Bronchial epithelial cell (primary cell): ENCODE data around the gene NLRC5. TPM values are rescaled to one million over a fixed set of nuclear protein-coding genes. Genes with fewer than 3 reads are reported as not detected.
"Not testable (repeated sequence)": the region's sequence is repeated elsewhere in the genome, so short reads cannot be mapped to it uniquely, and the experiment has no call there.

Source experiments
- DNase-seq: peaks from one replicate; pipeline ENCODE4 v3.0.0-alpha.2; 2010; ENCODE audit warnings: low read depth
- FAIRE-seq: peaks from 2 replicates; lab custom pipeline; 2011; peaks lifted over from hg19 to GRCh38; lab: Jason Lieb, UNC
- H3K27me3 ChIP-seq: 2 replicates; pipeline ENCODE4 v1.5.1; 2011; ENCODE audit warnings: low read length; ENCODE audit not compliant: control insufficient read depth, insufficient read depth
- H3K36me3 ChIP-seq: 2 replicates; pipeline ENCODE4 v1.5.1; 2011; ENCODE audit warnings: low read length; ENCODE audit not compliant: control insufficient read depth, insufficient read depth
- H3K4me3 ChIP-seq: 2 replicates; pipeline ENCODE4 v1.5.1; 2011; ENCODE audit warnings: mild to moderate bottlenecking, low read depth, low read length, control low read depth
- CTCF ChIP-seq: IDR thresholded peaks from 2 replicates; pipeline ENCODE4 v1.5.1; 2011; ENCODE audit warnings: mild to moderate bottlenecking, moderate library complexity, low read length, control low read depth, inconsistent platforms; ENCODE audit not compliant: insufficient read depth, severe bottlenecking
- total RNA-seq: library from RNA; depleted of rRNA; stranded (reverse); fragments of >200 nt; gene quantifications from 2 replicates; pipeline ENCODE4 v1.2.1, GENCODE V29; 2014

NLRC5 gene
- total RNA-seq, 1 donor from 2014 or later: 2.1 TPM

- Histone ChIP-seq H3K4me3 (no peak overlapping the region), H3K36me3 (no peaks in the 10 kb centered on the region), H3K27me3 (peaks cover 6% of the 10 kb centered on the region)
- FAIRE-seq (no peak), DNase-seq (no peak)
- no peak for TF ChIP-seq CTCF
Measured at GRCh38 chr16:56970934-56971767, 18.2 kb upstream of the NLRC5 start.

GRCh38 chr16:56971768-56972043 is 17.7 kb upstream of the NLRC5 start:
- no peak for TF ChIP-seq CTCF
- no peak overlapping the region for H3K4me3 ChIP-seq
- DNase-seq (no peak), FAIRE-seq (no peak)
- H3K36me3 ChIP-seq: no peaks in the 10 kb centered on the region
- H3K27me3 ChIP-seq: peaks cover 6% of the 10 kb centered on the region

GRCh38 chr16:56972403-56973293 is 16.7 kb upstream of the NLRC5 start:
- H3K27me3 ChIP-seq: peaks cover 6% of the 10 kb centered on the region
- no peak overlapping the region for H3K4me3 ChIP-seq
- no peaks in the 10 kb centered on the region for H3K36me3 ChIP-seq
- FAIRE-seq (no peak), DNase-seq (no peak)
- no peak for TF ChIP-seq CTCF

GRCh38 chr16:56973294-56973689 is 16.1 kb upstream of the NLRC5 start:
- Histone ChIP-seq H3K36me3 (no peaks in the 10 kb centered on the region), H3K27me3 (peaks cover 6% of the 10 kb centered on the region), H3K4me3 (no peak overlapping the region)
- FAIRE-seq (no peak), DNase-seq (no peak)
- TF ChIP-seq CTCF: no peak

- H3K27me3 ChIP-seq, H3K4me3 ChIP-seq, H3K36me3 ChIP-seq, DNase-seq, FAIRE-seq: not testable (repeated sequence)
Measured at GRCh38 chr16:56973899-56974298, 15.5 kb upstream of the NLRC5 start.

GRCh38 chr16:56974549-56975300 is 14.6 kb upstream of the NLRC5 start:
- FAIRE-seq (no peak), DNase-seq (no peak)
- no peak for TF ChIP-seq CTCF
- Histone ChIP-seq H3K4me3 (no peak overlapping the region), H3K27me3 (peaks cover 6% of the 10 kb centered on the region), H3K36me3 (no peaks in the 10 kb centered on the region)
